AG04449 (cell line): Measurements from ENCODE around the gene DYNLT4.
"Not testable (repeated sequence)": the region's sequence is repeated elsewhere in the genome, so short reads cannot be mapped to it uniquely, and the experiment has no call there.

ENCODE experiments used
- CTCF ChIA-PET: fragments of 350-600 bp; formaldehyde crosslinking; extraction: SDS; loops from one replicate; lab custom pipeline; 2021; ENCODE audit warnings: antibody characterized with exemption; lab: Yijun Ruan, JAX
- POLR2A ChIA-PET: fragments of 400-600, 350-600 bp; formaldehyde crosslinking; extraction: SDS; loops from one replicate; lab custom pipeline; 2020; ENCODE audit warnings: antibody characterized with exemption, inconsistent platforms; lab: Yijun Ruan, JAX
- DNase-seq: peaks from one replicate; pipeline ENCODE4 v3.0.0-alpha.2; 2010; ENCODE audit warnings: low read depth, low spot score
- H3K4me3 ChIP-seq: 2 replicates; pipeline ENCODE4 v1.5.1; 2011; ENCODE audit warnings: low read depth, mild to moderate bottlenecking, control low read depth, low read length
- TF ChIP-seq, protein P1 (sequence below): IDR thresholded peaks from one replicate; pipeline ENCODE4 v1.5.1; 2011; ENCODE audit warnings: mild to moderate bottlenecking, moderate library complexity, low read length, control low read depth, inconsistent platforms; ENCODE audit not compliant: insufficient read depth; ENCODE audit errors: missing control alignments

The DYNLT4 gene

DNA sequence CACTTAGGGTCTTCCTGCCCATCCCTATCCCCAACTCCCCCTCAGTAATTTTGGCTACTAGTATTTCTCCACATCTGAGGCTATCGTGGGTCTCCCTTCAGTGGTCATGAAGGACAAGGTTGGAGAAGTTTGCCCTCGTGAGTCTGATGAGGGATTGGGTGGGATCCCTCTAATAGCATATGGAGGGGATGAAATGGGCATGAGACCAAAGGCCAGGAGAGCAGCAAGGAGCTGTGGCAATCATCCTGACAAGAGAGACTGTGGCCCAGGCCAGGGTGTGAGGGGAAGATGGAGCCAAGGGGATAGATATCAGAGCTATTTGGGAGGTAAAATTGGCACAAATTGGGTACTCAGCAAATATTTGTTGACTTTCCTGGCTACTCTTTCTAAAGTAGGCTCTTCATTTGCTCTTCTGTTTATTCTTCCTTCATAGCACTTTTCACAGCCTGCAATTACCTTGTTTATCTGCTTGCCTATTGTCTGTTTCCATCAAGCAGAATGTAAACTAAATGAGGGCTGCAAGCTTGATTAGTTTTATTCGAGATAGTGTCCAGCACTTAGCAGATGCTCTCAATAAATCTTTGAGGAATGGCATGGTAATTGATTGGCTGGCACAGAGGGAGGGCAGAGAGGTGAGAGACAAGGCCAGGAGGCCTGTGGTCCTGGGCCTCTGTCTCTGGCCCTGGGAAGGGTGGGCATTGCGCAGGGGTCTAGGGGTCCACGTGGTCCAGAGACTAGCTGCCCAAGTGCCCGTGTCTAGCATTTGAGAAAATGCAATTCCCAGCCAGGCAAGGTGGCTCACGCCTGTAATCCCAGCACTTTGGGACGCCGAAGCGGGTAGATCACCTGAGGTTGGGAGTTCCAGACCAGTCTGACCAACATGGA, 8.4 kb downstream of the DYNLT4 start:
- POLR2A ChIA-PET, result interaction anchor here (0.7 to 3.1 kb wide), 4 partner anchors 14 to 811 kb away, joined by 3 to 53 read pairs (median 21); partner anchors contain the start of gene RPS8
- H3K4me3 ChIP-seq, result no peak overlapping the region
- TF ChIP-seq, protein P1, sequence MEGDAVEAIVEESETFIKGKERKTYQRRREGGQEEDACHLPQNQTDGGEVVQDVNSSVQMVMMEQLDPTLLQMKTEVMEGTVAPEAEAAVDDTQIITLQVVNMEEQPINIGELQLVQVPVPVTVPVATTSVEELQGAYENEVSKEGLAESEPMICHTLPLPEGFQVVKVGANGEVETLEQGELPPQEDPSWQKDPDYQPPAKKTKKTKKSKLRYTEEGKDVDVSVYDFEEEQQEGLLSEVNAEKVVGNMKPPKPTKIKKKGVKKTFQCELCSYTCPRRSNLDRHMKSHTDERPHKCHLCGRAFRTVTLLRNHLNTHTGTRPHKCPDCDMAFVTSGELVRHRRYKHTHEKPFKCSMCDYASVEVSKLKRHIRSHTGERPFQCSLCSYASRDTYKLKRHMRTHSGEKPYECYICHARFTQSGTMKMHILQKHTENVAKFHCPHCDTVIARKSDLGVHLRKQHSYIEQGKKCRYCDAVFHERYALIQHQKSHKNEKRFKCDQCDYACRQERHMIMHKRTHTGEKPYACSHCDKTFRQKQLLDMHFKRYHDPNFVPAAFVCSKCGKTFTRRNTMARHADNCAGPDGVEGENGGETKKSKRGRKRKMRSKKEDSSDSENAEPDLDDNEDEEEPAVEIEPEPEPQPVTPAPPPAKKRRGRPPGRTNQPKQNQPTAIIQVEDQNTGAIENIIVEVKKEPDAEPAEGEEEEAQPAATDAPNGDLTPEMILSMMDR, result no peak
- CTCF ChIA-PET, result interaction anchor here (1.0 to 3.1 kb wide), 11 partner anchors 8 to 215 kb away, joined by 3 to 40 read pairs (median 4); partner anchors contain the start of genes BEST4, BTBD19, DYNLT4 and RNU5D-1
- DNase-seq, result no peak

- H3K4me3 ChIP-seq, DNase-seq, POLR2A ChIA-PET: not testable (repeated sequence)
- CTCF ChIA-PET, result interaction anchor here (1.1 to 3.1 kb wide), 3 partner anchors 9 to 20 kb away, joined by 3 to 40 read pairs (median 3); partner anchors contain the start of genes BEST4 and DYNLT4
Observed at GRCh38 chr1:44797886-44798285, 9.3 kb downstream of the DYNLT4 start.

- H3K4me3 ChIP-seq, result no peak overlapping the region
- ChIA-PET CTCF (interaction anchor here (0.7 to 2.7 kb wide), 19 partner anchors 9 to 566 kb away, joined by 3 to 24 read pairs (median 5); partner anchors contain the start of genes HECTD3 and RNU5D-1), POLR2A (interaction anchor here (0.6 to 2.2 kb wide), 4 partner anchors 12 to 88 kb away, joined by 3 to 8 read pairs (median 4); partner anchors contain the start of gene RPS8)
- DNase-seq, result no peak
- TF ChIP-seq, protein P1, result no peak
Observed at GRCh38 chr1:44792736-44793502, 14.2 kb downstream of the DYNLT4 start.

DNA sequence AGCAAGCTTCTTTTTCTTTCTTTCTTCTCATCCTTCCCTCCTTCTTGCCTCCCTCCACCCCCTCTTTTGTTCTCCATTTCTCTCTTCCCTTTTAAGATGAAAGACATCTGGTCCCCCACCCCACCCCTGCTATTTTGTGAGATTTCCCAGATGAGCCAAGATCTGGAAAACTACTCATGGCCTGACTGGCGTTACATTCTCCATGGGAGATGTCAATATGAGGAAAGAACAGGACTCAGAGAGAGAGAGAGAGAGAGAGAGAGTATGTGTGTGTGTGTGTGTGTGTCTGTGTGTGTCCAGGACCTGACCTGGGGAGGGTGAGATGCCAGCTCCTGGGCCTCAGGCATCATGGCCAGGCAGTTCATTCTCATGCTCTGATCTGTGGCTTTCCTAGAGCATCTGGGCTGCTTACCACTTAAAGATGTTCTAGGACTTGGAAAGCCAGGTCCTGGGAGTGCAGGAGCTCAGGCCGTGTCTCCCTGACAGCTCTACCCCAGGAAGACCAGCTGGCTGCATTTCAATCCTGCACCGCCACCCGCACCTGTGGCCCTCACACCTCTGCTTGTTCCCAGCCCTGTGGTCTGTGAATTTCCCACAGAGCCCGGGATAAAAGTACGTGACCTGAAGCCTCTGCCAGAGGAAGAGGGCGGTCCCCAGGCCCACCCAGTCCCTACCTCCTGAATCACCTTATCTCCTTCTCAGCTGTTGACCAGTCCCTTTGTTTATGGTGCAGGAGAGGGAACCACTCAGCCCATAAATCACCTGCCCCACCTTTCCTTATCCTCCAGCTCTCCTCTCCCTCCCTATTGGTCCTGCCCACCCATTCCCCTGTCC, 16.0 kb downstream of the DYNLT4 start:
- no peak overlapping the region for H3K4me3 ChIP-seq
- no peak for DNase-seq
- ChIA-PET CTCF (interaction anchor here (0.8 to 5.1 kb wide), 11 partner anchors 8 to 512 kb away, joined by 3 to 30 read pairs (median 4); partner anchors contain the start of genes HECTD3, PLK3 and RNU5D-1), POLR2A (interaction anchor here (0.6 to 1.7 kb wide), 3 partner anchors 9 to 16 kb away, joined by 3 to 13 read pairs (median 10); partner anchors contain the start of genes PLK3 and RPS8)
- TF ChIP-seq, protein P1, result no peak

- no peak within 1 kb of the TSS for H3K4me3 ChIP-seq
- no peak for DNase-seq
- POLR2A ChIA-PET, result no interaction called here
- TF ChIP-seq, protein P1, result no peak
- CTCF ChIA-PET, result interaction anchor here (1.0 to 6.4 kb wide), 6 partner anchors 9 to 59 kb away, joined by 3 to 40 read pairs (median 14); partner anchors contain the start of genes PLK3, RNU5D-1 and RPS8
Observed at GRCh38 chr1:44788120-44788860, 18.9 kb downstream of the DYNLT4 start, which contains the start of gene BEST4. TSS of gene BEST4 (minus strand) at chr1:44788170. CDS start at chr1:44787705, 465 bp downstream.
